SK-N-SH treated with all-trans-retinoic acid at 6 μM for 48 hours (cell line): ENCODE measurements around the gene LARGE1.

Experiments
- ATAC-seq: fragments of 200-7000 bp; cut with Tn5 transposase; 3 replicates; pipeline ENCODE4 v1.9.1; 2020; ENCODE audit warnings: mild to moderate bottlenecking, moderate library complexity
- BACH2 ChIP-seq: fragments of 250-450 bp; sonication (Bioruptor Pico); IDR thresholded peaks from 2 replicates; pipeline ENCODE4 v1.9.0; 2021; ENCODE audit warnings: mild to moderate bottlenecking, borderline replicate concordance
- CREB5 ChIP-seq: fragments of 250-450 bp; sonication (Bioruptor Pico); IDR thresholded peaks from 2 replicates; pipeline ENCODE4 v1.5.1; 2020; ENCODE audit warnings: low read depth, mild to moderate bottlenecking, moderate library complexity
- CSDC2 ChIP-seq: fragments of 250-450 bp; sonication (Bioruptor Pico); IDR thresholded peaks from 2 replicates; pipeline ENCODE4 v1.5.0; 2020; ENCODE audit warnings: mild to moderate bottlenecking, moderate library complexity
- CSRNP3 ChIP-seq: fragments of 250-450 bp; sonication (Bioruptor Pico); IDR thresholded peaks from 2 replicates; pipeline ENCODE4 v1.5.1; 2021; ENCODE audit warnings: mild to moderate bottlenecking, moderate library complexity
- ESRRG ChIP-seq: fragments of 250-450 bp; sonication (Bioruptor Pico); IDR thresholded peaks from 2 replicates; pipeline ENCODE4 v1.6.1; 2021; ENCODE audit warnings: mild to moderate bottlenecking
- GLIS3 ChIP-seq: fragments of 250-450 bp; sonication (Bioruptor Pico); IDR thresholded peaks from 2 replicates; pipeline ENCODE4 v1.5.0; 2020; ENCODE audit warnings: mild to moderate bottlenecking, moderate library complexity
- ISL1 ChIP-seq: fragments of 250-450 bp; sonication (Bioruptor Pico); IDR thresholded peaks from 2 replicates; pipeline ENCODE4 v2.1.2; 2022; ENCODE audit warnings: mild to moderate bottlenecking, moderate library complexity
- PATZ1 ChIP-seq: fragments of 250-450 bp; sonication (Bioruptor Pico); IDR thresholded peaks from 2 replicates; pipeline ENCODE4 v1.8.0; 2020; ENCODE audit warnings: mild to moderate bottlenecking, moderate library complexity, borderline replicate concordance
- PPARA ChIP-seq: fragments of 250-450 bp; sonication (Bioruptor Pico); IDR thresholded peaks from 2 replicates; pipeline ENCODE4 v1.5.0; 2020; ENCODE audit warnings: mild to moderate bottlenecking, borderline replicate concordance
- RARB ChIP-seq: fragments of 250-450 bp; sonication (Bioruptor Pico); IDR thresholded peaks from 2 replicates; pipeline ENCODE4 v1.8.0; 2021; ENCODE audit warnings: mild to moderate bottlenecking, moderate library complexity
- SNAI2 ChIP-seq: fragments of 250-450 bp; sonication (Bioruptor Pico); IDR thresholded peaks from 2 replicates; pipeline ENCODE4 v1.5.0; 2020; ENCODE audit warnings: mild to moderate bottlenecking, moderate library complexity
- TCF4 ChIP-seq: fragments of 250-450 bp; sonication (Bioruptor Pico); IDR thresholded peaks from 2 replicates; pipeline ENCODE4 v1.8.0; 2021; ENCODE audit warnings: mild to moderate bottlenecking, moderate library complexity, borderline replicate concordance
- TOX ChIP-seq: fragments of 250-450 bp; sonication (Bioruptor Pico); IDR thresholded peaks from 2 replicates; pipeline ENCODE4 v1.8.0; 2021; ENCODE audit warnings: mild to moderate bottlenecking, moderate library complexity, borderline replicate concordance
- TSHZ2 ChIP-seq: fragments of 250-450 bp; sonication (Bioruptor Pico); IDR thresholded peaks from 2 replicates; pipeline ENCODE4 v1.5.0; 2020; ENCODE audit warnings: mild to moderate bottlenecking, moderate library complexity
- ZC3H10 ChIP-seq: fragments of 250-450 bp; sonication (Bioruptor Pico); IDR thresholded peaks from 2 replicates; pipeline ENCODE4 v1.5.1; 2021; ENCODE audit warnings: mild to moderate bottlenecking, moderate library complexity
- ZFP3 ChIP-seq: fragments of 250-450 bp; sonication (Bioruptor Pico); IDR thresholded peaks from 2 replicates; pipeline ENCODE4 v1.5.0; 2020; ENCODE audit warnings: mild to moderate bottlenecking, moderate library complexity
- ZFP30 ChIP-seq: fragments of 450-650 bp; formaldehyde crosslinking; IDR thresholded peaks from 2 replicates; pipeline ENCODE4 v1.5.0; 2022; ENCODE audit warnings: mild to moderate bottlenecking, moderate library complexity
- ZNF565 ChIP-seq: fragments of 450-650 bp; formaldehyde crosslinking; conservative IDR thresholded peaks from 2 replicates; pipeline ENCODE4 v1.5.0; 2020; ENCODE audit warnings: low read depth, mild to moderate bottlenecking, moderate library complexity
- ZNF70 ChIP-seq: fragments of 450-650 bp; formaldehyde crosslinking; IDR thresholded peaks from 2 replicates; pipeline ENCODE4 v1.5.0; 2020; ENCODE audit warnings: mild to moderate bottlenecking, moderate library complexity
- ZNF8 ChIP-seq: fragments of 450-650 bp; formaldehyde crosslinking; IDR thresholded peaks from 2 replicates; pipeline ENCODE4 v1.5.0; 2020; ENCODE audit warnings: mild to moderate bottlenecking, moderate library complexity
- TF ChIP-seq, protein P1 (sequence below): fragments of 250-450 bp; sonication (Bioruptor Pico); IDR thresholded peaks from 2 replicates; pipeline ENCODE4 v1.8.0; 2021; ENCODE audit warnings: low read depth, mild to moderate bottlenecking, moderate library complexity, borderline replicate concordance

The LARGE1 gene

DNA sequence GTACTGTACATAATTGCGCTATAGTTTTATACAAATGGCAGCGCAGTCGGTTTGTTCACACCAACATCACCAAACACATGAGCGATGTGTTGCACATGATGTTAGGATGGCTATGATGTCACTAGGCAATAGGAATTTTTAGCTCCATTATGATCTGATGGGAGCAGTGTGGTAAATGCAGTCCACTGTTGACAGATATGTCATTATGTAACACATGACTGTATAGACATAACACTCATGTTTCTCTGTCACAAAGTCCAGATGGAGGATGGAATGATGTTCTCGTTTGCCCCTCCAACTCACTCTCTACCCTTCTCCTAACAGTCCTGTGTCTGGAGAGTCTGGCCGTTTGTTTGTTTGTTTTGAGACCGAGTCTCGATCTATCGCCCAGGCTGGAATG is 288.5 kb downstream of the LARGE1 start (continued):
- no peak for TF ChIP-seq TSHZ2
- TF ChIP-seq SNAI2 (CRISPR knock-in tag) = no peak
- TF ChIP-seq, protein P1, sequence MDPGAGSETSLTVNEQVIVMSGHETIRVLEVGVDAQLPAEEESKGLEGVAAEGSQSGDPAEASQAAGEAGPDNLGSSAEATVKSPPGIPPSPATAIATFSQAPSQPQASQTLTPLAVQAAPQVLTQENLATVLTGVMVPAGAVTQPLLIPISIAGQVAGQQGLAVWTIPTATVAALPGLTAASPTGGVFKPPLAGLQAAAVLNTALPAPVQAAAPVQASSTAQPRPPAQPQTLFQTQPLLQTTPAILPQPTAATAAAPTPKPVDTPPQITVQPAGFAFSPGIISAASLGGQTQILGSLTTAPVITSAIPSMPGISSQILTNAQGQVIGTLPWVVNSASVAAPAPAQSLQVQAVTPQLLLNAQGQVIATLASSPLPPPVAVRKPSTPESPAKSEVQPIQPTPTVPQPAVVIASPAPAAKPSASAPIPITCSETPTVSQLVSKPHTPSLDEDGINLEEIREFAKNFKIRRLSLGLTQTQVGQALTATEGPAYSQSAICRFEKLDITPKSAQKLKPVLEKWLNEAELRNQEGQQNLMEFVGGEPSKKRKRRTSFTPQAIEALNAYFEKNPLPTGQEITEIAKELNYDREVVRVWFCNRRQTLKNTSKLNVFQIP = no peak
- no peak for TF ChIP-seq ZNF8 (CRISPR knock-in tag)
- TF ChIP-seq ZNF565 (CRISPR knock-in tag) = no peak
- no peak for TF ChIP-seq ISL1
- no peak for TF ChIP-seq TOX (CRISPR knock-in tag)
- TF ChIP-seq ESRRG = no peak
- TF ChIP-seq CSRNP3 (CRISPR knock-in tag) = no peak

DNA sequence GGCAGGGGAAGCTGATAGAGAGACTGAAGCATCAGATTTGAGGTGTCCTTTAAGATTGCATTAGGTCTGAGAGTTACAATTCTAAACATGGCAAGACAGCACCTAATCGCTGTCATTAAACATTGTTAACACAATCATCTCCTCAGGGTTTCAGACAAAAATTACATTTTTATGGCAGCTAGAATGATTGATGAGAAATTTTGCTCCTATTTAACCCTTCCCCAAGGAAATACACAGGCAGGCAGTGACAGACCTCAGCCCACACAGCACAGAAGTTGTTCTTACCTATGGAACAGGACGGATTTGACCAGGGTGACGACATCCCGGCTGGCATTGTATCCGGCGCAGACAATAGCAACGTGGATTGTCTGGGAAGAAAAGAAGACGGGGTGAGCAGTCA is 294.3 kb downstream of the LARGE1 start:
- TF ChIP-seq TCF4 (CRISPR knock-in tag) = no peak
- no peak for TF ChIP-seq CSRNP3 (CRISPR knock-in tag)
- no peak for TF ChIP-seq TSHZ2
- no peak for TF ChIP-seq GLIS3
- TF ChIP-seq CSDC2 (CRISPR knock-in tag) = no peak
- no peak for TF ChIP-seq ESRRG
- TF ChIP-seq CREB5 (CRISPR knock-in tag) = no peak
- no peak for TF ChIP-seq ZNF8 (CRISPR knock-in tag)
- TF ChIP-seq SNAI2 (CRISPR knock-in tag) = no peak
- TF ChIP-seq ZFP30 (CRISPR knock-in tag) = no peak
- no peak for TF ChIP-seq PPARA (CRISPR knock-in tag)
- no peak for TF ChIP-seq BACH2 (CRISPR knock-in tag)
- TF ChIP-seq ZNF70 (CRISPR knock-in tag) = no peak
- TF ChIP-seq PATZ1 (CRISPR knock-in tag) = no peak
- no peak for TF ChIP-seq TOX (CRISPR knock-in tag)
- no peak for TF ChIP-seq ZFP3 (CRISPR knock-in tag)
- TF ChIP-seq, protein P1 = no peak
- TF ChIP-seq ZC3H10 (CRISPR knock-in tag) = no peak
- no peak for TF ChIP-seq RARB (CRISPR knock-in tag)
- no peak for TF ChIP-seq ISL1
- ATAC-seq = no peak
